ENCODE measurements around the gene SYK.

The SYK gene

DNA sequence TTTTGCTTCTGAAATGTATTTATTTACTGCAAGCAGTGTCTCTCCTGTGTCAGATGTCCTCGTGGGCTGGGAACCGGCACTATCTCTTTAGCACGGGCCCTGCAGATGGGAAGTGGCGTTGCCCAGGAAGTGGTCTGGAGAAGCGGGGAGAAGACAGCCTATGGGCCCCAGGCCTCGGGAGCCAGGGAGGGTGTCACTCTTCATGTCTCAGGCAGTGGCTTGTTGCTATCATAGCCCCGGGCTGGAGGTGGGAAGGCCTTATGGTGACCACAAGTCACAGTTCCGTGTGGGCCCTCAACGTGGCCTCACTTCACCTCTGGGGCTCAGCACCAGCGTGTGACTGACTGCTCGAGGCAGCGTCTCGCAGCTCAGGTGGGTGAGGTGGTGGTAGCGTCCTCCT is 41.4 kb downstream of the SYK start:
- no peak overlapping the region for H3K27ac Mint-ChIP-seq
- ATAC-seq = peak; percentile 53
- peaks cover 31% of the 10 kb centered on the region for H3K4me1 Mint-ChIP-seq
- no peaks in the 10 kb centered on the region for H3K9me3 Mint-ChIP-seq
- H3K36me3 Mint-ChIP-seq = peaks cover 16% of the 10 kb centered on the region
- no peak overlapping the region for H3K4me3 Mint-ChIP-seq
- no peaks in the 10 kb centered on the region for H3K27me3 Mint-ChIP-seq

- no peak for ATAC-seq
- peaks cover 21% of the 10 kb centered on the region for H3K36me3 Mint-ChIP-seq
- no peak overlapping the region for H3K4me3 Mint-ChIP-seq
- H3K27ac Mint-ChIP-seq = no peak overlapping the region
- H3K27me3 Mint-ChIP-seq = no peaks in the 10 kb centered on the region
- H3K4me1 Mint-ChIP-seq = peaks cover 26% of the 10 kb centered on the region
- no peaks in the 10 kb centered on the region for H3K9me3 Mint-ChIP-seq
Observed at GRCh38 chr9:90843525-90843924, 41.9 kb downstream of the SYK start.

DNA sequence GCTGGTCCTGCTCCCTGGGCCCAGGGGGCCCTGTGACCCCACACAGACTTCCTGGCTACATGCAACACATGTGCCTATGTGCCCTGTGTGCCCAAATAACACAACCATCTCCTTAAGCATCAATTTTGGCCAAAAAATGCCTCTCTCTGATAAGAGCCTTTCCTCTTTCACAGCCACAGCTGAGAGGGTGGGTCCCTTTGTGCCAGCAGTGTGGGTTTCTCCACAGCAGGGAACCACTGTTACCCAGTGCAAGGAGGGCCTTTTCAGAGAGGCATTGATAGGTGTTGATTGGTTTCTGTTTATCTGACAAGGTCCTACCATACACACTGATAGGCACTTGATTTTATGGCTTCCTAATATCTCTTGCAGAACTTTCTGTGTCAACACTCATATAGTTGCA is 42.7 kb downstream of the SYK start:
- Mint-ChIP-seq H3K36me3 (peaks cover 29% of the 10 kb centered on the region), H3K27me3 (no peaks in the 10 kb centered on the region)

GRCh38 chr9:90846770-90847419 is 45.3 kb downstream of the SYK start:
- H3K27ac Mint-ChIP-seq = peak overlapping the region; percentile 77
- H3K27me3 Mint-ChIP-seq = no peaks in the 10 kb centered on the region
- ATAC-seq = no peak
- H3K36me3 Mint-ChIP-seq = peaks cover 39% of the 10 kb centered on the region
- H3K9me3 Mint-ChIP-seq = no peaks in the 10 kb centered on the region
- no peak overlapping the region for H3K4me3 Mint-ChIP-seq
- peaks cover 8% of the 10 kb centered on the region for H3K4me1 Mint-ChIP-seq

More for the DNA sequence above, 42.7 kb downstream of the SYK start:
- Mint-ChIP-seq H3K4me3 (no peak overlapping the region), H3K4me1 (peaks cover 18% of the 10 kb centered on the region), H3K9me3 (no peaks in the 10 kb centered on the region), H3K27ac (no peak overlapping the region)
- no peak for ATAC-seq

DNA sequence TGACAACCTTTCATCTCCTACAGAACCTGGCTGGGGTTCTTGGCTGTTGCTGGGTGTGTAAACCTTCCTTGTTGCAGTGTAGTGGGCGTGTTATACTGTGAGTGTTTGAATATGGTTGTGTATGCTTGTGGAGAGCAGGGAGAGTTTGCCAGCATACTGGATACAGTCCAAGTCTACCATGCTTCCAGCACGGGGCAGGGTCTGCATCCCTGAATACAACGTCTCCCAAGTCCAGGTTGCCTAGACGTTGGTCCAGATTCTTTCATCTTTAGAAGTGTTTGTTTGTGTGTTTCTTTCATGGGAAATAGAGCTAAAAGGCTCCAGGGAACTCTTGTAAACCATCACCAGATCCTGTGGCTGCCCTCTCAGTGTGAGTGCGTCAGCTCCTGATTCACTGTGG is 46.4 kb downstream of the SYK start:
- Mint-ChIP-seq H3K4me1 (peaks cover 8% of the 10 kb centered on the region), H3K27ac (peak overlapping the region; percentile 77), H3K9me3 (no peaks in the 10 kb centered on the region), H3K36me3 (peaks cover 48% of the 10 kb centered on the region), H3K27me3 (no peaks in the 10 kb centered on the region), H3K4me3 (no peak overlapping the region)
- ATAC-seq = no peak

GRCh38 chr9:90848866-90849265 is 47.2 kb downstream of the SYK start:
- peak overlapping the region; percentile 77 for H3K27ac Mint-ChIP-seq
- no peak for ATAC-seq
- H3K9me3 Mint-ChIP-seq = no peaks in the 10 kb centered on the region
- H3K36me3 Mint-ChIP-seq = peaks cover 54% of the 10 kb centered on the region
- peaks cover 11% of the 10 kb centered on the region for H3K4me1 Mint-ChIP-seq
- no peaks in the 10 kb centered on the region for H3K27me3 Mint-ChIP-seq
- no peak overlapping the region for H3K4me3 Mint-ChIP-seq

DNA sequence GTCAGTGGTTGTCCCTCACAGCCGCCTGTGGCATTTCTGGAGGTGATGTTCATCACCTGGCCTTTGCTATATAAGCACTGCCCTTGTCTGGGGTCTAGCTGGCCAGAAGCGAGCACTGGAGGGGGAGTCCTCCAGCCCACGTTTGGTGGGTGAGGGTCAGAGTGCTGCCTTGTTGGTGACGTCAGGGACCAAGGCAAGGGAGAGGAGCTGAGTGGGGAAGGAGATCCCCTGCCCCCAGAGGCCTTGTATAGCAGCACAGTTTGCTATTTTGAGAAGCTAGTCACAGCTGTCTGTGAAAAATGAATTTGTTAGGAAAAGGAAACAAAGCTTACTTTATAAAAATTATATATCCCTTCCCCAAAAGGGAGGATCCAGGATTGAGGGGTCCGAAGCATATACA is 49.8 kb downstream of the SYK start:
- Mint-ChIP-seq H3K9me3 (no peaks in the 10 kb centered on the region), H3K27ac (peak overlapping the region; percentile 27), H3K4me1 (peaks cover 36% of the 10 kb centered on the region), H3K36me3 (peaks cover 65% of the 10 kb centered on the region), H3K4me3 (no peak overlapping the region), H3K27me3 (no peaks in the 10 kb centered on the region)
- ATAC-seq = no peak

GRCh38 chr9:90853945-90854344 is 52.3 kb downstream of the SYK start:
- peak overlapping the region; percentile 55 for H3K27ac Mint-ChIP-seq
- no peaks in the 10 kb centered on the region for H3K9me3 Mint-ChIP-seq
- H3K4me3 Mint-ChIP-seq = no peak overlapping the region
- no peaks in the 10 kb centered on the region for H3K27me3 Mint-ChIP-seq
- peaks cover 53% of the 10 kb centered on the region for H3K4me1 Mint-ChIP-seq
- peaks cover 63% of the 10 kb centered on the region for H3K36me3 Mint-ChIP-seq
- no peak for ATAC-seq

DNA sequence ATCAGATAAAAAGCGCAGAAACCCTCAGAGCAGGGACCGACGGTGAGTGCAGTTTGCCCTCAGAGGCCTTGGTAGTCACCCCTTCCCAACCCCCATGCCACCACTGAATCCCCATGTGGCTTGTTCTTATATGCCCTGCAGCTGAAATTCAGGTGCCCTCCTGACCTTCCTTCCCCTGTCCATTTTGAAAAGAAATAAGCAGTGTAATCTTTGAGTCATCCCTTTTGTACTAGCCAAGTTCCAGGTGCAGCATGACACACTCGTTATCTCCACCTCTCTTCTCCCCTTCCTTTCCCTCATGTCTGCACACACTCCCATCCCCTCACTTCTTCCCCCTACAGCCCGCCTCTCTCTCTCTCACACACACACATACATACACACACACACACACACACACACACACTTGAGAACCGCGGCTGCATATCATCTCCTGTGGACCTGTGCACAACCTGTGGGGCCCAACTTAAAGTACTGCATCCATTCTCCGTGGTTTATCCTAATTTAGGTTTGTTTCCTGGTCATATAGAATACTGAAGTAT is 53.1 kb downstream of the SYK start:
- ATAC-seq = no peak
- H3K4me1 Mint-ChIP-seq = peaks cover 61% of the 10 kb centered on the region
- H3K36me3 Mint-ChIP-seq = peaks cover 60% of the 10 kb centered on the region
- H3K4me3 Mint-ChIP-seq = no peak overlapping the region
- no peaks in the 10 kb centered on the region for H3K9me3 Mint-ChIP-seq
- peak overlapping the region; percentile 78 for H3K27ac Mint-ChIP-seq
- no peaks in the 10 kb centered on the region for H3K27me3 Mint-ChIP-seq

- H3K9me3 Mint-ChIP-seq = no peaks in the 10 kb centered on the region
- no peaks in the 10 kb centered on the region for H3K27me3 Mint-ChIP-seq
- H3K4me1 Mint-ChIP-seq = peaks cover 67% of the 10 kb centered on the region
- H3K4me3 Mint-ChIP-seq = no peak overlapping the region
- ATAC-seq = no peak
- peak overlapping the region; percentile 78 for H3K27ac Mint-ChIP-seq
- H3K36me3 Mint-ChIP-seq = peaks cover 58% of the 10 kb centered on the region
Observed at GRCh38 chr9:90855208-90855902, 53.7 kb downstream of the SYK start.

DNA sequence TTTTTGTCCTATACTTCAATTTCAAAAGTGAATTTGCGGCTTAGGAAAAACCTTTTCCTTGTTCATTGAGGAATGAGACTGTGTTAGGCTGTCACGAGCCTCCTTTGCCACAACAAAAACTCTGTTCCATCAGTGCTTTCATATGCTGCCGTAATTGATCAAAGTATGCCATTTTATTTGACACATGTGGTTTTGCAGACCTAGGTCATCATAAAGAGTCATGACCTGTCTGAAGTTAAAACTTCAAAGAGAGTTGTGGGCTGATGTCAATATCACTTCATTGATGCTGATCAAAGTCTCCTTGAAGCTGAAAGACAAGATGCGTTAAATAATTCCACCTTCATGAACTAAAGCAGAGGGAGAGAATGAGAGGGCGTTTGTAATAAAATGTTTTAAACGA is 55.5 kb downstream of the SYK start:
- Mint-ChIP-seq H3K4me1 (peaks cover 80% of the 10 kb centered on the region), H3K9me3 (no peaks in the 10 kb centered on the region), H3K27ac (peak overlapping the region; percentile 78), H3K27me3 (no peaks in the 10 kb centered on the region), H3K36me3 (peaks cover 59% of the 10 kb centered on the region), H3K4me3 (no peak overlapping the region)
- no peak for ATAC-seq

DNA sequence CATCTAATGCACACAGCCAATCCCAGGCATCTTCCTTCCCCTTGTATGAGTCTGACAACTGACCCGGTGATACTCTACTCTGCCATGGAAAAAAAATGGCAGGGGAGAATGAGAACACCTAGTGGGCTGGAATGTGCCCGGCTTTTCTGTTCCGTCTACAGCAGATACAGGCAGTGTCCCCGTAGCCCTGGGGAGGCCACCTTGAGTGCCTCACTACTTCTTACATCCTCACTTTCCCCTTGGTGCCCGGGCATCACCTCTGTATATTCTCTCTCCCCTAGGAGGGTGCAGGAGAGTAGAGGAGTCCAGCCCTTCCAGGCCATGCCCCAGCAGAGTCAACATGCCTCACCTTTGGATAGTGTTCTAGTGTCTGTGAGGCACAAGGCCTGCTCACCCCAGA is 56.2 kb downstream of the SYK start:
- Mint-ChIP-seq H3K4me3 (no peak overlapping the region), H3K36me3 (peaks cover 59% of the 10 kb centered on the region), H3K27ac (peak overlapping the region; percentile 78), H3K27me3 (no peaks in the 10 kb centered on the region), H3K9me3 (no peaks in the 10 kb centered on the region), H3K4me1 (peaks cover 80% of the 10 kb centered on the region)
- no peak for ATAC-seq

DNA sequence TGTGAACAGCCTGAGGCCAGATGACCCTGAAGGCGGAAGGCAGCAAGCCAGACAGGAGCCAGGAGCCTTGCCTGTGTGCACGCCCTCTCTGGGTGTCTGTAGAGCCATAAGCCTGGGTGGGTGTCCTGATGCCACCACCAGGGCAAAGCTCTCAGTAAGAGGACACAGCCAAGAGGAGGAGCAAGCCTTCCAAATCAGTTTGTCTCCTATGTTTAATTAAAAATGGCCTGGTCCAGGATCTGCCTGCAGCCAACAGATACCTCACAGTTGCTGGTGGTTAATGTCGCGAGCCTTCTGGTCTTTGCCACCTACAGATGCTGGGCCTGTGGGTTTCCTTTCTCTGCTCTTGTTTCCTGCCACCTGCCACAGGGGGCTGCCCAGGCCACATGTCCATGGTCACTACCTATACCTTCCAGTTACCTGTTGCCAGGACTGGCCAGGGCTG is 56.9 kb downstream of the SYK start:
- Mint-ChIP-seq H3K27me3 (no peaks in the 10 kb centered on the region), H3K27ac (peak overlapping the region; percentile 78), H3K36me3 (peaks cover 59% of the 10 kb centered on the region), H3K4me1 (peaks cover 80% of the 10 kb centered on the region), H3K4me3 (no peak overlapping the region), H3K9me3 (no peaks in the 10 kb centered on the region)
- no peak for ATAC-seq

DNA sequence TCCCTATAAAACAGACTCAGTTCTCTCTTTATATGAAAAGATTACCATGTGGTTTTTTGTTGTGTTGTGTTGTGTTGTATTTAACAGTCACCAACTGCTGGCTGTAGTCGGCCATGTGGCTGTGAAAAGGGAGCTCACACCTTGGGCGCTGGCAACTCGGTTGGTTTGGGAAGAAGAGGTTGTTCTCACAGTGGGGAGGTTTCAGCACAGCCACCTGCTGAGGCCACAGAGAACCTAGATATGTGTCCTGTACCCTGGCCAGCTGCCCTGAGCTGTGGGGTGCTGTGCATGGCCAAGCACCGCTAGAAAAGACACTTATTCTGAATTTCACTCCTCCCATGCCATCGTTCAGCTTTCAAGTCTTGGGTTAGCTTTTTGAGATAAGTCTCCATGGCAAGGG is 58.8 kb downstream of the SYK start:
- Mint-ChIP-seq H3K27ac (peak overlapping the region; percentile 78), H3K36me3 (peaks cover 72% of the 10 kb centered on the region)

DNA sequence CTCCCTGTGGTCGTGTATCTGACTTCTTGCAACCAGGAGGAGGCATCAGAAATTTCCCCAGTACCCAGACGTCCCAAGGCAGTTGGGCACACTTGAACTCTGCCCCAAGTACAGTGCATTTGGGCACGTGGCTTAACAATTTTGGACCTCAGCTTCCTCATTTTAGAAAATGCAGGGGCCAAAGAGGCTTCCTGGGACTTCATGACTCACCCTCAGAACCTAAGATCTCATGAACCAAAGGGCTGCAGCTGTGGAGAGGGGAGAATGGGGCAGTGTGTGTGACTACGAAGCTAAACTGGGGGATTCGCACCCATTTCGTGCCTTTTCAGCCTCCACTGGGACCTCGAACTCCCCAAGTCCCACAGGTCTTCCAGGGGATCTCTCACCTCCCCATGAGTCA is 59.2 kb downstream of the SYK start:
- Mint-ChIP-seq H3K36me3 (peaks cover 76% of the 10 kb centered on the region), H3K9me3 (no peaks in the 10 kb centered on the region), H3K27me3 (no peaks in the 10 kb centered on the region), H3K4me3 (no peak overlapping the region), H3K4me1 (peaks cover 58% of the 10 kb centered on the region), H3K27ac (peak overlapping the region; percentile 78)
- ATAC-seq = peak; percentile 83

More for the DNA sequence above, 58.8 kb downstream of the SYK start:
- no peaks in the 10 kb centered on the region for H3K27me3 Mint-ChIP-seq
- peaks cover 63% of the 10 kb centered on the region for H3K4me1 Mint-ChIP-seq
- H3K4me3 Mint-ChIP-seq = no peak overlapping the region
- H3K9me3 Mint-ChIP-seq = no peaks in the 10 kb centered on the region
- ATAC-seq = no peak

- ATAC-seq = no peak
- H3K27ac Mint-ChIP-seq = peak overlapping the region; percentile 78
- peaks cover 53% of the 10 kb centered on the region for H3K4me1 Mint-ChIP-seq
- H3K4me3 Mint-ChIP-seq = no peak overlapping the region
- no peaks in the 10 kb centered on the region for H3K27me3 Mint-ChIP-seq
- H3K9me3 Mint-ChIP-seq = no peaks in the 10 kb centered on the region
- peaks cover 75% of the 10 kb centered on the region for H3K36me3 Mint-ChIP-seq
Observed at GRCh38 chr9:90861380-90861779, 59.8 kb downstream of the SYK start.
